Measurements from ENCODE around the gene MICA. TPM values are rescaled to one million over a fixed set of nuclear protein-coding genes. Genes with fewer than 3 reads are reported as not detected.
"Not testable (repeated sequence)": the region's sequence is repeated elsewhere in the genome, so short reads cannot be mapped to it uniquely, and the experiment has no call there.

Gene MICA
- total RNA-seq, 4 donors from 2014 or later = 15.9 to 28.3 (median 23.7) TPM

DNA sequence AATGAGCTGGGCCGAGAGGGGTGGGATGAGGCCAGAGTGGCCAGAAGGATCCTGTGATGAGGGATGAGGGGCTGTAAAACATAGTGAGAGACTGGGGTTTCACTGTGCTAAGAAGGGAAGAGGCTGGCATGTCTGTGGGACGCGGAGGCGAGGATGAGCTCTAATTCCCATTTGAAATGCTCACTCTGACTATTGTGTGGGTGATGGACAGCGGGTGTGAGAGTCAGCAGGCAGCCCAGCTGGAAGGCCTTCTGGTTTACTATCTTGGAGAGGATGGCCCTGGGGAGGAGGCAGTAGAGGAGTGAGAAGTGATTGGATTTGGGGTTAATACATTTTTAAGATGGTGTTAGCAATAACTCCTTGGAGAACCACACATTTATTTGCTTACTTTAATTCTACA is 9.5 kb upstream of the MICA start:
- no peak for TF ChIP-seq POLR2A (IDR thresholded peaks at IDR 0.05)
- no peak for TF ChIP-seq EP300 (IDR thresholded peaks at IDR 0.05)
- TF ChIP-seq, protein P1, sequence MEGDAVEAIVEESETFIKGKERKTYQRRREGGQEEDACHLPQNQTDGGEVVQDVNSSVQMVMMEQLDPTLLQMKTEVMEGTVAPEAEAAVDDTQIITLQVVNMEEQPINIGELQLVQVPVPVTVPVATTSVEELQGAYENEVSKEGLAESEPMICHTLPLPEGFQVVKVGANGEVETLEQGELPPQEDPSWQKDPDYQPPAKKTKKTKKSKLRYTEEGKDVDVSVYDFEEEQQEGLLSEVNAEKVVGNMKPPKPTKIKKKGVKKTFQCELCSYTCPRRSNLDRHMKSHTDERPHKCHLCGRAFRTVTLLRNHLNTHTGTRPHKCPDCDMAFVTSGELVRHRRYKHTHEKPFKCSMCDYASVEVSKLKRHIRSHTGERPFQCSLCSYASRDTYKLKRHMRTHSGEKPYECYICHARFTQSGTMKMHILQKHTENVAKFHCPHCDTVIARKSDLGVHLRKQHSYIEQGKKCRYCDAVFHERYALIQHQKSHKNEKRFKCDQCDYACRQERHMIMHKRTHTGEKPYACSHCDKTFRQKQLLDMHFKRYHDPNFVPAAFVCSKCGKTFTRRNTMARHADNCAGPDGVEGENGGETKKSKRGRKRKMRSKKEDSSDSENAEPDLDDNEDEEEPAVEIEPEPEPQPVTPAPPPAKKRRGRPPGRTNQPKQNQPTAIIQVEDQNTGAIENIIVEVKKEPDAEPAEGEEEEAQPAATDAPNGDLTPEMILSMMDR (IDR thresholded peaks at IDR 0.05) = no peak
- no peak for DNase-seq (ENCODE audit: low spot score in 2 of 2)
- Histone ChIP-seq H3K27ac (no peak overlapping the region), H3K4me3 (no peak overlapping the region), H3K4me1 (peaks cover 0 to 22% (median 0%) of the 10 kb centered on the region in 4 donors), H3K36me3 (peaks cover 0 to 10% (median 0%) of the 10 kb centered on the region in 3 donors), H3K27me3 (no peaks in the 10 kb centered on the region), H3K9me3 (no peaks in the 10 kb centered on the region)
- WGBS, 2 donors = 47 to 55% methylated on average over 5 of the region's 5 CpGs

DNA sequence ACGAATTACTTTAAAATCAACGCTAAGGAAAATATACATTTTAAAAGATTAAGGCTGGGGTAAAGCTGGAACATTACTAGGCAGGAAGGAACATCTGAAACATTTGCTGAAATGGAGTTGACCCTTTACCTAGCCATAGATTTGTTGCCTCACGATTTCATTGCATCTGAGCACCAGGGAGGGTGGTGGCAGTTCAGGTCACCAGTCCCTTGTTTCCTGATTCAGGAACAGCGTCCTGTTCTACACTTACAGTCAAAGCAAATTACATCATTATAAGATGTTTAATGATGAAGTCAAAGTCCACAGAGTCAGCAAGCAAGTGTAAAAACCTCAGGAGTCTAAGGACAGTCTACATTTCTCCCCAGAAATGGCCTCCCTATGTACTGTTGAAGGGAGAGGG is 9.0 kb upstream of the MICA start:
- H3K36me3 ChIP-seq = peaks cover 0 to 10% (median 0%) of the 10 kb centered on the region in 3 donors
- WGBS, 2 donors = 65 to 66% methylated on average over 4 of the region's 4 CpGs
- no peak for TF ChIP-seq EP300 (IDR thresholded peaks at IDR 0.05)
- TF ChIP-seq POLR2A (IDR thresholded peaks at IDR 0.05) = no peak
- TF ChIP-seq, protein P1 (IDR thresholded peaks at IDR 0.05) = no peak
- H3K27ac ChIP-seq = no peak overlapping the region
- no peaks in the 10 kb centered on the region for H3K27me3 ChIP-seq
- no peak overlapping the region for H3K4me3 ChIP-seq
- DNase-seq (ENCODE audit: low spot score in 2 of 2) = no peak
- H3K9me3 ChIP-seq = no peaks in the 10 kb centered on the region
- H3K4me1 ChIP-seq = peaks cover 0 to 25% (median 0%) of the 10 kb centered on the region in 4 donors

DNA sequence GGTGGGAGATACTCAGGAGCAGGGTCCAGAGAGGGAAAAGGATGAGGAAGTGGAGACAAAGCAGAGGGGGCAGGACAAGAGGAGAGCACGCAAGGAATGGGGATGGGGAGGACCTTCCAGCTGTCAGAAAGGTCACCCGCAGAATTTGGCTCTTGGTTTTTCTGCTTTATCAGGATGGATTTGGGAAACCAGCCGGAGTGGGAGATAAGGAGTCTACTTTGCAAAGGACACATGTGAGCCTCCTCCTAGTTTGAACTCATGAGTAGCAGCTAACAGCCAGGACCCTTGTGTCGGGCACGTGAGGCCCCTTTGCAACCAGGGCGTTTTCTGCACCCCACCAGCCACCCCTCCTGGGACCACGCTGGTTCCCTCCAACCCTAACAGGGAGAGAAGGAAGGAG is 7.6 kb upstream of the MICA start:
- Histone ChIP-seq H3K27ac (no peak overlapping the region), H3K36me3 (peaks cover 0 to 10% (median 0%) of the 10 kb centered on the region in 3 donors), H3K4me3 (no peak overlapping the region), H3K4me1 (peaks cover 0 to 25% (median 0%) of the 10 kb centered on the region in 4 donors), H3K9me3 (no peaks in the 10 kb centered on the region), H3K27me3 (no peaks in the 10 kb centered on the region)
- 75 to 84% methylated on average over 7 of the region's 7 CpGs for WGBS, 2 donors
- TF ChIP-seq EP300 (IDR thresholded peaks at IDR 0.05) (no peak), POLR2A (IDR thresholded peaks at IDR 0.05) (no peak)
- TF ChIP-seq, protein P1 (IDR thresholded peaks at IDR 0.05) = no peak
- DNase-seq (ENCODE audit: low spot score in 2 of 2) = no peak

DNA sequence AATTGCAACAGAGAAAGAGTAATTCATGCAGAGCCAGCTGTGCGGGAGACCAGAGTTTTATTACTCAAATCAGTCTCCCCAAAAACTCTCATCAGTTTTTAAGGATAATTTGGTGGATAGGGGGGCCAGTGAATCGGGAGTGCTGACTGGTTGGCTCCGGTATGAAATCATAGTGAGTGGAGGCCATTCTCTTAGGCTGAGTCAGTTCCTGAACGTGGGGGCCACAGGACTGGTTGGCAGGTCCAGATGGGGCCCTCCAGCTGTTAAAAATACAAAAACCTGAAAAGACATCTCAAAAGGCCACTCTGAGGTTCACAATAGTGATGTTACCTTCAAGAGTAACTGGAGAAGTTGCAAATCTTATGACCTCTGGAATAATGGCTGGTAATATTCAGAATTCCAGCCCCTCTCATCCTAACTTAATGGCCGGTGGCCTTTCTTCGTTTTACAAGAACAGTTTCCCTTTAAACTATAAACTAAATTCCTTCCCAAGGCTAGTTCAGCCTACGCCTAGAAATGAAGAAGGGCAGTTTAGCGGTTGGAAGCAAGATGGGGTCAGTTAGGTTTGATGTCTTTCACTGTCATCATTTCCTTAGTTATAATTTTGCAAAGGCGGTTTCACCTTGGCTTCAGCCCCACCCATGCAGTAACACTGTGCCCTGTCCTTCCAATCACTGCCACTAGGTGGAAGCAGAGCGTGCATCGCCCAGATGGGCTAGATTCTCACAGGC is 6.8 kb upstream of the MICA start:
- 38 to 40% methylated on average over 11 of the region's 11 CpGs for WGBS, 2 donors
- Histone ChIP-seq H3K9me3 (no peaks in the 10 kb centered on the region), H3K36me3 (peaks cover 0 to 10% (median 0%) of the 10 kb centered on the region in 3 donors), H3K27me3 (no peaks in the 10 kb centered on the region), H3K4me1 (peaks cover 0 to 32% (median 1%) of the 10 kb centered on the region in 4 donors), H3K4me3 (no peak overlapping the region), H3K27ac (no peak overlapping the region)
- TF ChIP-seq, protein P1 (IDR thresholded peaks at IDR 0.05) = peak; percentile 74 to 95 (median 87)
- TF ChIP-seq POLR2A (IDR thresholded peaks at IDR 0.05) = no peak
- peak; percentile 84 to 90 for DNase-seq (ENCODE audit: low spot score in 2 of 2)

DNA sequence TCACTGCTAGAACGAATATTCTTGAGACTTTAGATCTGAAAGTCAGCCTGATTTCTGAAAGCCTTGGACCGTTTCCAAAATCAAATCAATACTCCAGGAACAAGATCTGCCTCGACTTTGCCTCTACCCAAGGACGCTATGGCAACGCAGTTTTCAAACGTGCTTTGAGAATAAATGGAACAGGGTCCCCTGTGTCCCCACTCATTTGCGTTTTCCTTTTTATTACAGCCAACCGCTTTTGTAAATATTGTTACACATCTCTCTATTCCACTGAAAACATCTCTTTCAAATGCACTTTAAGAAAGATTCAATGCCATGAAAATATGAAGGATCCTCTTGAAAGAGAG is 6.3 kb upstream of the MICA start:
- not testable (repeated sequence) for DNase-seq (ENCODE audit: low spot score in 2 of 2); H3K4me3 ChIP-seq; H3K27me3 ChIP-seq; H3K9me3 ChIP-seq; H3K27ac ChIP-seq; H3K36me3 ChIP-seq
- H3K4me1 ChIP-seq = peaks cover 0 to 38% (median 5%) of the 10 kb centered on the region in 4 donors
- WGBS, 2 donors = 18 to 20% methylated on average over 8 of the region's 8 CpGs

Measured in tibial nerve (tissue), 4 donors.